CD14-positive monocyte (primary cell): Measurements from ENCODE around the gene ASCC3. TPM values are rescaled to one million over a fixed set of nuclear protein-coding genes. Genes with fewer than 3 reads are reported as not detected.

Source experiments
- DNase-seq, 3 donors: peaks; one replicate each; pipeline ENCODE4 v3.0.0-alpha.2; 2011 to 2022
- H2AFZ ChIP-seq: 2 replicates; pipeline ENCODE4 v1.6.0; 2012; ENCODE audit warnings: mild to moderate bottlenecking, low read depth, low read length, inconsistent platforms; ENCODE audit not compliant: insufficient read depth, poor library complexity, severe bottlenecking
- H3K27ac ChIP-seq, 2 donors: 1 replicate in 1 of 2; 2 replicates in 1 of 2; pipeline ENCODE4 v1.5.1; 2012 to 2013; ENCODE audit warnings: low read length in 2 of 2, control low read depth in 1 of 2, inconsistent platforms in 1 of 2, low read depth in 1 of 2, mild to moderate bottlenecking in 1 of 2
- H3K27me3 ChIP-seq, 2 donors: one replicate each; pipeline versions ENCODE4 v1.6.0 to v1.6.1; 2011 to 2013; ENCODE audit warnings: low read length in 2 of 2; ENCODE audit not compliant: control insufficient read depth in 2 of 2, insufficient read depth in 2 of 2
- H3K36me3 ChIP-seq, 2 donors: replicated peaks in 1 of 2; 1 replicate in 1 of 2; 2 replicates in 1 of 2; pipeline versions ENCODE4 v1.5.1 to v1.6.1; 2012 to 2013; ENCODE audit warnings: low read length in 2 of 2, control low read depth in 1 of 2, inconsistent platforms in 1 of 2, mild to moderate bottlenecking in 1 of 2; ENCODE audit not compliant: insufficient read depth in 2 of 2, control insufficient read depth in 1 of 2
- H3K4me1 ChIP-seq, 2 donors: 1 replicate in 1 of 2; 2 replicates in 1 of 2; pipeline versions ENCODE4 v1.5.1 to v1.6.1; 2012 to 2013; ENCODE audit warnings: low read length in 2 of 2, control low read depth in 1 of 2, inconsistent platforms in 1 of 2, mild to moderate bottlenecking in 1 of 2, moderate library complexity in 1 of 2; ENCODE audit not compliant: insufficient read depth in 2 of 2, control insufficient read depth in 1 of 2
- H3K4me2 ChIP-seq: replicated peaks from 2 replicates; pipeline ENCODE3; 2012; ENCODE audit warnings: low read length, moderate library complexity, mild to moderate bottlenecking; ENCODE audit not compliant: poor library complexity, severe bottlenecking; ENCODE audit errors: extremely low read depth
- H3K4me3 ChIP-seq, 3 experiments: fragments of 200-600 bp in 1 of 3; sonication (generic) in 1 of 3; replicated peaks in 1 of 3; 1 replicate in 2 of 3; 2 replicates in 1 of 3; pipeline ENCODE4 v1.5.1; 2011 to 2013; ENCODE audit warnings: low read length in 3 of 3, mild to moderate bottlenecking in 3 of 3, control low read depth in 2 of 3, low read depth in 2 of 3, inconsistent platforms in 1 of 3, moderate library complexity in 1 of 3
- H3K79me2 ChIP-seq: 2 replicates; pipeline ENCODE4 v1.6.0; 2012; ENCODE audit warnings: mild to moderate bottlenecking, control low read depth, inconsistent platforms, low read length, moderate library complexity; ENCODE audit not compliant: insufficient read depth
- H3K9ac ChIP-seq: 2 replicates; pipeline ENCODE4 v1.6.0; 2017; ENCODE audit warnings: low read length, mild to moderate bottlenecking; ENCODE audit not compliant: insufficient read depth, poor library complexity, severe bottlenecking
- H3K9me3 ChIP-seq, 2 donors: replicated peaks in 1 of 2; 1 replicate in 1 of 2; 2 replicates in 1 of 2; pipeline versions ENCODE4 v1.5.1 to v1.6.1; 2012 to 2013; ENCODE audit warnings: low read length in 2 of 2, control low read depth in 1 of 2; ENCODE audit not compliant: control insufficient read depth in 1 of 2, insufficient read depth in 1 of 2
- H4K20me1 ChIP-seq: 2 replicates; pipeline ENCODE4 v1.6.0; 2012; ENCODE audit warnings: mild to moderate bottlenecking, low read length, control low read depth, moderate library complexity; ENCODE audit not compliant: insufficient read depth
- H3K27ac Mint-ChIP-seq, 7 donors: one replicate each; pipeline ENCODE4 v1.8.0; 2020; ENCODE audit warnings: mild to moderate bottlenecking in 7 of 7, mixed read lengths in 7 of 7, moderate library complexity in 6 of 7, inconsistent platforms in 2 of 7
- H3K27me3 Mint-ChIP-seq, 3 donors: one replicate each; pipeline ENCODE4 v1.8.0; 2021 to 2022; ENCODE audit warnings: low read depth in 3 of 3, mild to moderate bottlenecking in 3 of 3, mixed read lengths in 3 of 3, moderate library complexity in 3 of 3, inconsistent platforms in 1 of 3
- H3K36me3 Mint-ChIP-seq, 2 donors: one replicate each; pipeline ENCODE4 v1.8.0; 2020; ENCODE audit warnings: mixed read lengths in 2 of 2, inconsistent platforms in 1 of 2, mild to moderate bottlenecking in 1 of 2
- H3K4me1 Mint-ChIP-seq: one replicate; pipeline ENCODE4 v1.8.0; 2020; ENCODE audit warnings: mild to moderate bottlenecking, mixed read lengths
- H3K4me3 Mint-ChIP-seq, 2 donors: one replicate each; pipeline ENCODE4 v1.8.0; 2020; ENCODE audit warnings: mild to moderate bottlenecking in 2 of 2, mixed read lengths in 2 of 2, moderate library complexity in 1 of 2
- H3K9me3 Mint-ChIP-seq, 7 donors: one replicate each; pipeline ENCODE4 v1.8.0; 2020 to 2022; ENCODE audit warnings: mixed read lengths in 7 of 7, mild to moderate bottlenecking in 6 of 7, moderate library complexity in 6 of 7, inconsistent platforms in 2 of 7
- WGBS: methylation state at CpG from one replicate; pipeline ENCODE4 v1.1.5; 2013; ENCODE audit warnings: missing lambda C conversion rate; ENCODE audit not compliant: insufficient coverage; 5-methylcytosine and 5-hydroxymethylcytosine counted together
- intact Hi-C, 2 donors: fragments of 100-400 bp; cut with micrococcal nuclease; formaldehyde crosslinking; loops; one replicate each; pipeline versions ENCODE4 v1.15.0 to v1.15.1; 2023
- polyA plus RNA-seq, 3 donors: library from polyadenylated mRNA; depleted of rRNA in 1 of 3; unstranded in 2 of 3; stranded (reverse) in 1 of 3; fragments of 300-500 nt in 2 of 3; fragments of >200 nt in 1 of 3; fragmentation: Illumina TruSeq in 2 of 3; gene quantifications; 1 replicate in 2 of 3; 2 replicates in 1 of 3; pipeline ENCODE4 v1.2.3, GENCODE V29; 2012 to 2021
- TF ChIP-seq, protein P1 (sequence below): fragments of 200-600 bp; IDR thresholded peaks from one replicate; pipeline ENCODE4 v1.8.0; 2022; ENCODE audit warnings: antibody characterized with exemption, mild to moderate bottlenecking

The ASCC3 gene
- polyA plus RNA-seq, 3 donors = 6.4 to 12.9 (median 10.6) TPM

DNA sequence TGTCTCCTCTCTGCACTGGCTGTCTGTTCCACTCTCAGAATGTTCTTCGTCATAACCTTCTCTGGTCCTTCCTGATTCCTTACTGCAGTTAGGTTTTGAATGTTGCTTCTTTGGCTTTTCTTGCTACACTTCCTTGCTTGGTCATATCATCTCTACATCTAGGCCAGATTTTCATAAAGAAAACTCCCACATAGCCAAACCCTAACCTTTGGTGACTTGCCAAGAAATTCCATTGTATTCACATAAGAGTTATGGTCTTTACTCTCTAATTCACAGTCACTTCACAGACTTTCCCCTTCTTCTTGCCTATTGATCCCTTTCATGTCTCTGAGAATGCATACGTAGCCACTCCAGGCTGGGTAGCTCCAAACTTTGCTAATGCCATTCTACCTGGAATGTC lies 374.5 kb downstream of the ASCC3 start:
- Histone ChIP-seq H3K4me3 (no peak overlapping the region), H3K9me3 (no peaks in the 10 kb centered on the region), H3K27me3 (peaks cover 0 to under 1% of the 10 kb centered on the region in 2 donors), H3K79me2 (no peaks in the 10 kb centered on the region), H3K4me1 (no peaks in the 10 kb centered on the region), H3K27ac (no peak overlapping the region), H3K36me3 (peaks cover 17 to 34% of the 10 kb centered on the region in 2 donors), H3K9ac (no peak overlapping the region), H2AFZ (no peak overlapping the region), H4K20me1 (no peaks in the 10 kb centered on the region), H3K4me2 (no peak overlapping the region)
- Mint-ChIP-seq H3K27me3 (no peaks in the 10 kb centered on the region), H3K4me1 (no peaks in the 10 kb centered on the region), H3K9me3 (peaks cover 0 to 3% (median 2%) of the 10 kb centered on the region in 7 donors), H3K27ac (no peak overlapping the region), H3K4me3 (no peak overlapping the region), H3K36me3 (peaks cover 25 to 29% of the 10 kb centered on the region in 2 donors)
- intact Hi-C loops = no loop called here
- 92% methylated on average over 2 of the region's 2 CpGs for WGBS
- DNase-seq = no peak
- TF ChIP-seq, protein P1, sequence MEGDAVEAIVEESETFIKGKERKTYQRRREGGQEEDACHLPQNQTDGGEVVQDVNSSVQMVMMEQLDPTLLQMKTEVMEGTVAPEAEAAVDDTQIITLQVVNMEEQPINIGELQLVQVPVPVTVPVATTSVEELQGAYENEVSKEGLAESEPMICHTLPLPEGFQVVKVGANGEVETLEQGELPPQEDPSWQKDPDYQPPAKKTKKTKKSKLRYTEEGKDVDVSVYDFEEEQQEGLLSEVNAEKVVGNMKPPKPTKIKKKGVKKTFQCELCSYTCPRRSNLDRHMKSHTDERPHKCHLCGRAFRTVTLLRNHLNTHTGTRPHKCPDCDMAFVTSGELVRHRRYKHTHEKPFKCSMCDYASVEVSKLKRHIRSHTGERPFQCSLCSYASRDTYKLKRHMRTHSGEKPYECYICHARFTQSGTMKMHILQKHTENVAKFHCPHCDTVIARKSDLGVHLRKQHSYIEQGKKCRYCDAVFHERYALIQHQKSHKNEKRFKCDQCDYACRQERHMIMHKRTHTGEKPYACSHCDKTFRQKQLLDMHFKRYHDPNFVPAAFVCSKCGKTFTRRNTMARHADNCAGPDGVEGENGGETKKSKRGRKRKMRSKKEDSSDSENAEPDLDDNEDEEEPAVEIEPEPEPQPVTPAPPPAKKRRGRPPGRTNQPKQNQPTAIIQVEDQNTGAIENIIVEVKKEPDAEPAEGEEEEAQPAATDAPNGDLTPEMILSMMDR = no peak

DNA sequence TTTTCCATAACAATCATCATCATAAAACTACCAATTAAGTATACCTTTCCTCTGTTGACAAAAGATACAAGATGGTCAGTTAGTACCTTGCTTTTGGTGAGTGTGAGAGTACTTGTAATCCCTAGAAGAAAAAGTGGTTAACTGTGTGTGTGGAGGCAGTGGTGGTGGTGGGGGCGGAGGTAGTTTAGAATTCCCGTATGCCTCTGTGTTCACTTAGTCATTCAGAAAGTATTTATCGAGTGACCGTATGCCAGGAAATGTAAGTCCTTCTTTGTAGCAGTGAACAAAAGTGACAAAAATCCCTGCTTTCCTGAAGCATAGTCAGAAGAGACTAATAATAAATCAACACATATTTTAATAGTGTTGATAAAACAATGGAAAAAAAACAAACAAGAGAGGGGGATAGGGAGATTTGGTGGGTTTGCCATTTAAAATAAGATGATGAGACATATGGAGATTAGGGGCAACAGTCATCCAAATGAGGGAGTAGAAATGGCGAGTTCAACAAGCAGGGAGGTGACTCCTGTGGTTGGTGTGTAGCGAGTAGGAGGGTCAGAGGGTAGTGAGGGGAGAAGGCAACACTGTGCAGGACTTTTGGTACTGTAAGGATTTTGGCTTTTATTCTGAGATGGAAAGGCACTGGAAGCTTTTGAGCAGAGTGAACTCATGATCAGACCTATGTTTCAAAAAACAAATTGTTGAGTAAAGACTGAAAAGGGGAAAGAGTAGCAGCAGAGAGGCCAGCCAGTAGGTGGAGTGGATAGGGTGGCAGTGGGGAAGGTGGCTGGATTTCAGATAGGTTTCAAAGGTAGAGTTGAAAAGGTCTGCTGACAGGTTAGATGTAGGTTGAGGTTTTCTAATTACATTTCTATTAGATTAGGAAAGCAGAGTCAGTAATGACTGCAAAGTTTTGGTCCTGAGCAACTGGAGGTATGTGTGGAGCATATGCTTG lies 376.1 kb downstream of the ASCC3 start:
- H3K4me1 ChIP-seq = no peaks in the 10 kb centered on the region
- H3K36me3 ChIP-seq = peaks cover 13 to 23% of the 10 kb centered on the region in 2 donors
- H3K9ac ChIP-seq = no peak overlapping the region
- intact Hi-C loops = no loop called here
- no peak overlapping the region for H3K4me3 ChIP-seq
- H3K27me3 ChIP-seq = peaks cover 0 to 2% of the 10 kb centered on the region in 2 donors
- no peak overlapping the region for H3K27ac ChIP-seq
- TF ChIP-seq, protein P1 = no peak
- WGBS = 97% methylated on average over 6 of the region's 6 CpGs
- Mint-ChIP-seq H3K27me3 (peaks cover 0 to 3% (median 0%) of the 10 kb centered on the region in 3 donors), H3K4me1 (no peaks in the 10 kb centered on the region), H3K36me3 (peaks cover 13 to 17% of the 10 kb centered on the region in 2 donors), H3K27ac (no peak overlapping the region), H3K9me3 (peaks cover 0 to 3% (median 0%) of the 10 kb centered on the region in 7 donors), H3K4me3 (no peak overlapping the region)
- H3K4me2 ChIP-seq = no peak overlapping the region
- no peaks in the 10 kb centered on the region for H3K9me3 ChIP-seq
- H4K20me1 ChIP-seq = no peaks in the 10 kb centered on the region
- H3K79me2 ChIP-seq = no peaks in the 10 kb centered on the region
- no peak overlapping the region for H2AFZ ChIP-seq
- no peak for DNase-seq
